ENCODE results near the gene HACD2.

Gene HACD2

DNA sequence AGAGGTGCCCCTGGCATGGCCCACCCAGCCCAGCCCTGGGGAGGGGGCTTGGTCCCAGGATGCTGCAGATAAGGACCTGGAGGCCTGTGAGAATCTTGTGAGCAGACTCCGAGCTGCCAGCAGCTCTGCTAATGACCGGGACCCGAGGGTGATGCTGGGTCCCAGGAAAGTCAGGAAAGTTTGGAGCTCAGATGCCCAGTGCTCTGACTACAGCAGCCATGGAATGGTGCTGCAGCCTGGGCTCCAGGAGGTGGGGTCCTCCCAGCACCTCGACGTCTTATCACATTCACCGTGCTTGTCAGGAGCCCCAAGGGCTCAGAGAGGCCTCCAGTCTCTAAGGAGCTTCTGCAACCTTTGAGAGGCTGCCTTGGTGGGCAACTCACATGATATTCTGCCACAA is 101.7 kb downstream of the HACD2 start:
- TF ChIP-seq, protein P1, sequence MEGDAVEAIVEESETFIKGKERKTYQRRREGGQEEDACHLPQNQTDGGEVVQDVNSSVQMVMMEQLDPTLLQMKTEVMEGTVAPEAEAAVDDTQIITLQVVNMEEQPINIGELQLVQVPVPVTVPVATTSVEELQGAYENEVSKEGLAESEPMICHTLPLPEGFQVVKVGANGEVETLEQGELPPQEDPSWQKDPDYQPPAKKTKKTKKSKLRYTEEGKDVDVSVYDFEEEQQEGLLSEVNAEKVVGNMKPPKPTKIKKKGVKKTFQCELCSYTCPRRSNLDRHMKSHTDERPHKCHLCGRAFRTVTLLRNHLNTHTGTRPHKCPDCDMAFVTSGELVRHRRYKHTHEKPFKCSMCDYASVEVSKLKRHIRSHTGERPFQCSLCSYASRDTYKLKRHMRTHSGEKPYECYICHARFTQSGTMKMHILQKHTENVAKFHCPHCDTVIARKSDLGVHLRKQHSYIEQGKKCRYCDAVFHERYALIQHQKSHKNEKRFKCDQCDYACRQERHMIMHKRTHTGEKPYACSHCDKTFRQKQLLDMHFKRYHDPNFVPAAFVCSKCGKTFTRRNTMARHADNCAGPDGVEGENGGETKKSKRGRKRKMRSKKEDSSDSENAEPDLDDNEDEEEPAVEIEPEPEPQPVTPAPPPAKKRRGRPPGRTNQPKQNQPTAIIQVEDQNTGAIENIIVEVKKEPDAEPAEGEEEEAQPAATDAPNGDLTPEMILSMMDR (IDR thresholded peaks at IDR 0.05): no peak
- no peak for TF ChIP-seq ZFX (IDR thresholded peaks at IDR 0.05; ENCODE audit: borderline replicate concordance)
- no peak overlapping the region for H3K27ac ChIP-seq

DNA sequence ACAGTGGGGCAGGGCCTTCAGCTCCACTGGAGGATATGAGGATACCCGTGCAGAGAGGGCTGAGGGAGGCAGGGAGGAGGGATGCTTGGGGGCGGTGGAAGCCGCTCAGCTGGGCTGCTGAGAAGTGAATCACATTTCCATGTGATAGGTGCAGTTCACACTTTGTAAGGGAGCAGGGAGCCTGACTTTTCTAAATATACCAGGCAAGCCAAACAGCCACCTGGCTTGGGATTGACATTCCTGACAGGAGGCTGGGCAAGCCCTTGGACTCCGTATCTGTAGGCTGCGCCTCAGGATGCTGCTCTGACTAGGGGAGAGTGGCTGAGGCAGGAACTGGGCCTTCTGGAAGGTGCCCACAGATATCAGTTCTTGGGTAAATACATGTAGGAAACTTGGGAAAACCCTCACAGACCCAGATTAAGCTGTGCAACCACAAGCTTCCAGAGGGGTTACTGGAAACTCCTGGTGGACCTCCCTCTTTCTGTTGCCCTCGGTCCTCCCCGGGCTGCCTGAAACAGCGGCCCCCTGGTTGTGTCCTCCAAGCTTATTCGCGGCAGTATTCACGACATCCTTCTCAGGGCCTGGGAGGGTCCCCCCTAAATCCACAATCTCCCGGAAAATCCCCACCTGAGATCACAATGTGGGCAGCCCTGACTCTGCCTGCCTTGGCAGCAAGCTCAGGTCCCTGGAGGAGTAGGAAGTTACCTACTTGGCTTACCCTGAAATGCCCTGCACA is 103.0 kb downstream of the HACD2 start:
- H3K27ac ChIP-seq: no peak overlapping the region
- TF ChIP-seq ZFX (IDR thresholded peaks at IDR 0.05; ENCODE audit: borderline replicate concordance): no peak
- TF ChIP-seq, protein P1 (IDR thresholded peaks at IDR 0.05): no peak

DNA sequence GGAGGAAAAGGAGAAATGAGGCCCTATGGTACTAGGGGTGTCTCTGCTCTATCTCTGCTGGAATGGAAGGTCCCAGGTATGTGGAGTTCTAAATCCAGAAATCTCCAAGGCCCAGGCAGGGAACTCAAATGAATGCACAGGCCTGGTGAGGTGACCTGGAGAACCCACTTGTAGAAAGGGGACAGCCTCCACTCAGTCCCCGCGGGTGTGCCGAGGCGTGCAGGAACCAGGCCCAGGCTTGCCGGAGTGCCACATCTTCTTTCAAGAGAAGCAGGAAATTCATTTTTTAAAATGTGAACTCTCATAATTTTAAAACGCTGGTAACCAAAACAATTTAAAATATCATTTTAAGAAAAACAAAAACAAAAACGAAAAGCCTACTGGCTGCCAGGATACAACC is 103.8 kb downstream of the HACD2 start:
- H3K27ac ChIP-seq: no peak overlapping the region
- TF ChIP-seq ZFX (IDR thresholded peaks at IDR 0.05; ENCODE audit: borderline replicate concordance): no peak
- TF ChIP-seq, protein P1 (IDR thresholded peaks at IDR 0.05): no peak

DNA sequence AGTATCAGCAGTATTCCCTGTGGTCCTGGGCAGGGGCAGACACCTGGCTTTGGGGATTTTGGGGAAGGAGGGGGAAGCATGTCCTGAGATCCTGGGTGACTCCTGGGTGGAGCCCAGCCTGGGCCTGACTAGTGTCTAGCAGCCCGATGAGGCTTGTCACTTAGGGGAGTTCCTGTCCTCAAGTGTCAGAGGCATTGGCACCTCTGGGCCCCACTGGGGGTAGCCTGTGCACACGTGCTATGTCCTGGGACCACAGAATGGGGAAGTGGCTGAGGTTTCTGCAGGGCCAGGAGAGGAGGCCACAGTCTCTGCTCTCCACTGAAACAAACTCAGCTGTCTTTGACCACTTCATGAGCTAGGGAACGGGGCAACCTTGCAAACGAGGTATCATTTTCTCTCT is 104.4 kb downstream of the HACD2 start:
- TF ChIP-seq ZFX (IDR thresholded peaks at IDR 0.05; ENCODE audit: borderline replicate concordance): no peak
- TF ChIP-seq, protein P1 (IDR thresholded peaks at IDR 0.05): no peak
- no peak overlapping the region for H3K27ac ChIP-seq

DNA sequence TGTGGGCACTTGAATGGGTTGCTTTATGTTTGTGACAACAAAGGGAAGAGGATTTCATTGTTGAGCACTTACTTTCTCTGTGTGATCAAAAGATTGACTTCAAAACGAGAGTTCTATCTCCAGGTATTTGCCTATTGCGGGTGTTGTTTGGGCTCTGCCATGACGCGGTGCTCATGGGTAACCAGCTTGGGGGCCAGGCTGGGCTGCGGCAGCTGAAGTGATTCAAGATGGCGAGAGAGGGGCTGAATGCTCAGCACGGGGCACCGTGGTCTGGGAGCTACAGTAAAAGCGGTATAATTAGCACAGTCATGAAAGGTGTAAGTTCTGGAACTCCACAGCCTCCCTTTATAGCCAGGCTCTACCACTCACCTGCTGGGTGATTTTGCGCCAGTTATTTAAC is 105.0 kb downstream of the HACD2 start:
- TF ChIP-seq, protein P1 (IDR thresholded peaks at IDR 0.05): no peak
- no peak for TF ChIP-seq ZFX (IDR thresholded peaks at IDR 0.05; ENCODE audit: borderline replicate concordance)
- no peak overlapping the region for H3K27ac ChIP-seq

DNA sequence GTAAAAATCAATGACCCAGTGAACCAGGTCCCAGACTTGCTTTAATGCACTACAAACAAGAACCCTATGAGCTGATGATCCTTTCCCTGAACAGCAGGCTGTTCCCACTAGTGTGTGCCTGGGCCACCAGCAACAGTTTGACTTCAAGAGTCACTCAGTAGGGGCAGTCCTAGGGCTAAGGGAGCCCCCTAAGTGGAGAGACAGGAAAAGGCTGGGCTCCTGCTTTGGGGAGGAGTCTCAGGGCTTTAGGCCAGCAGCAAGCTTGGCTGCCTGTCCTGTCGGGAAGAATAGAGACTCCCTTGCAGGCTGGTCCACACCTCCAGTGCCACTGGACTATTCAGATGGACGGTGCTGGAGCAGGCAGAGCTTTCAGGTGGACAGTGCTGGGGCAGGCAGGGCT is 106.5 kb downstream of the HACD2 start:
- H3K27ac ChIP-seq: no peak overlapping the region
- TF ChIP-seq ZFX (IDR thresholded peaks at IDR 0.05; ENCODE audit: borderline replicate concordance): no peak
- TF ChIP-seq, protein P1 (IDR thresholded peaks at IDR 0.05): no peak

DNA sequence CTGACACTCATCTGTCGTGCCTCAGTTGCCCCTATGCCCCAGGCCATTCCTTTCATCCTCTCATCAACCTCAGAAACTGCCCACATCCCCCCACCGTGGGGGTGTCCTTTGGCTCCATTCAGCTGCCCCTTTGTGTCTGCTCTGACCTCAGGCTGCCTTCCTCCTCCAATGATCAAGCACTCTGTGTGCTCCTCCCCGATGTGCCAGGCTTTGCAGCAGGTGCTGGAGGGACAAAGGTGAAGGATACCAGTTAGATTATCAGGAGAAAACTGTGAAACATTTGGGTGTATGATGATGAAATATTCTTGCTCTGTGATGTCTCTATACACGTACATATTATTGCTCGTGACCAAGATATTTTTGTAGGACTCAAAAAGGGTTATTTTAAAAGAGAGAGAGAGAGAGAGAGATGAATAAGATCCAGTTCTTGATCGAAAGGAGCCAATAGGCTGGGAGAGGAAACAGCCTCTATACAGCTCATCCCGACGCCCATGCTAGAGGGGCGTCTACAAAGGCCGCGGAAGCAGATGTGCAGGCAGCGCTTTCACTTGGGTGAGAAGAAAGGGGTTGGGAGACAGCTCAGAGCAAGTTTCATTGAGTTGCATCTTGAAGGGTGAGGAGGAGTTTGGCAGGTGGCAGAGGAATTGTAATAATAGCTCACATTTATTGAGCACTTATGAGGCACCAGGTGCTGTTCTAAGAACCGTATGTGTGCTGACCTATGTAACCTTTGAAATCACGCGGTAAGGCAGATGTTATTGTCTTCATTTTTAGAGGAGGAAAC is 107.7 kb downstream of the HACD2 start:
- no peak overlapping the region for H3K27ac ChIP-seq
- no peak for TF ChIP-seq ZFX (IDR thresholded peaks at IDR 0.05; ENCODE audit: borderline replicate concordance)
- TF ChIP-seq, protein P1 (IDR thresholded peaks at IDR 0.05): no peak
